HFFc6 (cell line): ENCODE measurements around the gene STK39. TPM values are rescaled to one million over a fixed set of nuclear protein-coding genes. Genes with fewer than 3 reads are reported as not detected.

Experiments used
- DNase-seq: peaks from one replicate; pipeline ENCODE4 v3.0.0-alpha.2; 2018
- H3K27ac Mint-ChIP-seq: 2 replicates; pipeline ENCODE4 v1.8.0; 2020; ENCODE audit warnings: mild to moderate bottlenecking, mixed read lengths
- H3K27me3 Mint-ChIP-seq: 2 replicates; pipeline ENCODE4 v1.8.0; 2021; ENCODE audit warnings: mild to moderate bottlenecking, moderate library complexity, mixed read lengths; ENCODE audit not compliant: insufficient read depth
- H3K36me3 Mint-ChIP-seq: 2 replicates; pipeline ENCODE4 v1.8.0; 2021; ENCODE audit warnings: low read depth, mixed read lengths
- H3K4me1 Mint-ChIP-seq: 2 replicates; pipeline ENCODE4 v1.8.0; 2020; ENCODE audit warnings: low read depth, mixed read lengths
- H3K4me3 Mint-ChIP-seq: 2 replicates; pipeline ENCODE4 v1.8.0; 2020; ENCODE audit warnings: mild to moderate bottlenecking, moderate library complexity, mixed read lengths
- H3K9me3 Mint-ChIP-seq: 2 replicates; pipeline ENCODE4 v1.8.0; 2020; ENCODE audit warnings: mild to moderate bottlenecking, mixed read lengths
- CTCF ChIP-seq: fragments of 200-600 bp; sonication (generic); IDR thresholded peaks from 2 replicates; pipeline ENCODE4 v1.5.0; 2021; ENCODE audit warnings: antibody characterized with exemption, mild to moderate bottlenecking
- total RNA-seq, 6 experiments: library from RNA; stranded (reverse); fragmentation: NEBNext Ultra II Directional; extraction: Animal tissue kit (Norgen Biotek cat#: 25700); gene quantifications; 2 replicates in 1 of 6; 3 replicates in 5 of 6; pipeline ENCODE4 v1.2.3, GENCODE V29; 2021

The STK39 gene
- total RNA-seq, 6 experiments from 2014 or later: 27.7 to 36.4 (median 33.4) TPM

GRCh38 chr2:168147830-168148794 lies 99.3 kb downstream of the STK39 start:
- no peak for DNase-seq
- no peak for TF ChIP-seq CTCF
- Mint-ChIP-seq H3K4me3 (no peak overlapping the region), H3K9me3 (no peaks in the 10 kb centered on the region), H3K4me1 (peaks cover 11% of the 10 kb centered on the region), H3K27ac (no peak overlapping the region), H3K36me3 (peaks cover 14% of the 10 kb centered on the region), H3K27me3 (no peaks in the 10 kb centered on the region)

- no peak for TF ChIP-seq CTCF
- H3K36me3 Mint-ChIP-seq: peaks cover 7% of the 10 kb centered on the region
- no peaks in the 10 kb centered on the region for H3K9me3 Mint-ChIP-seq
- H3K27me3 Mint-ChIP-seq: no peaks in the 10 kb centered on the region
- DNase-seq: no peak
- H3K27ac Mint-ChIP-seq: no peak overlapping the region
- no peak overlapping the region for H3K4me3 Mint-ChIP-seq
- H3K4me1 Mint-ChIP-seq: peaks cover 11% of the 10 kb centered on the region
Measured at GRCh38 chr2:168146892-168147810, 100.2 kb downstream of the STK39 start.

GRCh38 chr2:168145426-168146310 lies 101.7 kb downstream of the STK39 start:
- Mint-ChIP-seq H3K36me3 (peaks cover 6% of the 10 kb centered on the region), H3K27me3 (no peaks in the 10 kb centered on the region), H3K27ac (no peak overlapping the region), H3K4me1 (peaks cover 11% of the 10 kb centered on the region), H3K4me3 (no peak overlapping the region), H3K9me3 (no peaks in the 10 kb centered on the region)
- no peak for DNase-seq
- TF ChIP-seq CTCF: no peak

GRCh38 chr2:168145011-168145410 lies 102.4 kb downstream of the STK39 start:
- H3K4me3 Mint-ChIP-seq: no peak overlapping the region
- no peak for DNase-seq
- no peak for TF ChIP-seq CTCF
- peaks cover 6% of the 10 kb centered on the region for H3K36me3 Mint-ChIP-seq
- no peaks in the 10 kb centered on the region for H3K9me3 Mint-ChIP-seq
- peaks cover 9% of the 10 kb centered on the region for H3K4me1 Mint-ChIP-seq
- H3K27me3 Mint-ChIP-seq: no peaks in the 10 kb centered on the region
- H3K27ac Mint-ChIP-seq: no peak overlapping the region

- TF ChIP-seq CTCF: no peak
- Mint-ChIP-seq H3K27me3 (no peaks in the 10 kb centered on the region), H3K4me1 (peaks cover 6% of the 10 kb centered on the region), H3K27ac (no peak overlapping the region), H3K4me3 (no peak overlapping the region), H3K9me3 (no peaks in the 10 kb centered on the region), H3K36me3 (no peaks in the 10 kb centered on the region; the same call in 1 of the 2 replicates)
- no peak for DNase-seq
Measured at GRCh38 chr2:168143813-168144212, 103.6 kb downstream of the STK39 start.
